K562 (cell line): ENCODE data around the gene SV2C. TPM values are rescaled to one million over a fixed set of nuclear protein-coding genes. Genes with fewer than 3 reads are reported as not detected.

Experiments
- ARID4B ChIP-seq: sonication (generic); formaldehyde crosslinking; IDR thresholded peaks from 2 replicates; pipeline ENCODE4 v1.8.0; 2022; ENCODE audit warnings: mild to moderate bottlenecking, missing genetic modification reagents
- CC2D1A ChIP-seq: fragments of 450-650 bp; IDR thresholded peaks from 2 replicates; pipeline ENCODE4 v1.6.1; 2017; ENCODE audit warnings: mild to moderate bottlenecking
- DMBX1 ChIP-seq: fragments of 250-450 bp; sonication (Bioruptor Pico); IDR thresholded peaks from 2 replicates; pipeline ENCODE4 v1.8.0; 2022; ENCODE audit warnings: inconsistent platforms, mild to moderate bottlenecking, moderate library complexity, borderline replicate concordance
- FOXK2 ChIP-seq, 2 experiments: fragments of 450-650 bp; IDR thresholded peaks in 1 of 2; conservative IDR thresholded peaks in 1 of 2; 2 replicates each; pipeline ENCODE4 v1.6.1; 2016; ENCODE audit warnings: low read depth in 2 of 2, mild to moderate bottlenecking in 1 of 2
- GTF2B ChIP-seq: IDR thresholded peaks from 2 replicates; pipeline ENCODE4 v1.6.1; 2011; ENCODE audit not compliant: insufficient read length; ENCODE audit errors: extremely low read depth
- HCFC1 ChIP-seq: IDR thresholded peaks from 2 replicates; pipeline ENCODE4 v1.6.1; 2012; ENCODE audit warnings: low read depth, low read length, improper control_type of control experiment
- KLF6 ChIP-seq: fragments of 250-450 bp; sonication (Bioruptor Pico); IDR thresholded peaks from 2 replicates; pipeline ENCODE4 v1.4.0; 2020; ENCODE audit warnings: mild to moderate bottlenecking, moderate library complexity, borderline replicate concordance
- MNT ChIP-seq, 2 experiments: fragments of 450-650 bp; conservative IDR thresholded peaks; 2 replicates each; pipeline ENCODE4 v1.6.1; 2017; ENCODE audit warnings: mild to moderate bottlenecking in 2 of 2, moderate library complexity in 2 of 2
- NUFIP1 ChIP-seq: fragments of 450-650 bp; IDR thresholded peaks from 2 replicates; pipeline ENCODE4 v1.6.1; 2018; ENCODE audit not compliant: partially characterized antibody
- SMAD4 ChIP-seq: fragments of 250-450 bp; sonication (Bioruptor Pico); conservative IDR thresholded peaks from 2 replicates; pipeline ENCODE4 v1.8.0; 2021; ENCODE audit warnings: inconsistent platforms, mild to moderate bottlenecking, moderate library complexity
- XRCC5 ChIP-seq: fragments of 200-400 bp; formaldehyde crosslinking; IDR thresholded peaks from 2 replicates; pipeline ENCODE4 v1.6.1; 2017; ENCODE audit warnings: low read depth, mild to moderate bottlenecking, low read length
- YBX1 ChIP-seq: fragments of 450-650 bp; IDR thresholded peaks from 2 replicates; pipeline ENCODE4 v1.7.1; 2016; ENCODE audit warnings: mild to moderate bottlenecking
- ZNF586 ChIP-seq: fragments of 450-650 bp; formaldehyde crosslinking; conservative IDR thresholded peaks from 2 replicates; pipeline ENCODE4 v1.4.0; 2020; ENCODE audit warnings: mild to moderate bottlenecking, moderate library complexity
- ZNF592 ChIP-seq: fragments of 450-650 bp; IDR thresholded peaks from 2 replicates; pipeline ENCODE4 v1.6.1; 2017; ENCODE audit warnings: antibody characterized with exemption, mild to moderate bottlenecking
- polyA plus RNA-seq, 8 experiments: library from polyadenylated mRNA; depleted of rRNA in 4 of 8; stranded (reverse) in 5 of 8; unstranded in 3 of 8; fragments of >200 nt; fragmentation: Nextera tagmentation in 2 of 8; fragmentation: Illumina TruSeq in 1 of 8; extraction: Ambion mirVana in 2 of 8; extraction: Trizol in 1 of 8; gene quantifications; 2 replicates each; pipeline versions ENCODE4 v1.2.1 to v1.2.3, GENCODE V29; 2011 to 2014; ENCODE audit warnings: inconsistent platforms in 1 of 8, missing spikeins in 1 of 8
- total RNA-seq, 7 experiments: library from RNA; depleted of rRNA in 6 of 7; stranded (reverse); fragments of >200 nt in 6 of 7; fragmentation: Illumina TruSeq in 2 of 7; extraction: Trizol in 2 of 7; gene quantifications; 2 replicates each; pipeline versions ENCODE4 v1.2.1 to v1.2.3, GENCODE V29; 2011 to 2021; ENCODE audit warnings: low replicate concordance in 1 of 7

The SV2C gene
- total and polyA plus RNA-seq, 9 of the 15 experiments (the other 6 are each of a cell fraction or from before 2014, with no cell fraction given), result 0.05 TPM; not detected in 8

- TF ChIP-seq ARID4B (peak; percentile 51; the same call in 1 of the 2 replicates), XRCC5 (peak; percentile 87), ZNF586 (CRISPR knock-in tag) (no peak), FOXK2 (conservative IDR thresholded peaks at IDR 0.05 in 1 of 2, IDR thresholded peaks at IDR 0.05 in 1 of 2; ENCODE audit: low read depth in 2 of 2) (peak in 1 of 2 experiments; percentile 65; a peak in 3 of 4 replicates), HCFC1 (peak; percentile 5; the same call in 1 of the 2 replicates), SMAD4 (CRISPR knock-in tag) (peak; percentile 66), ZNF592 (peak; percentile 48), NUFIP1 (no peak), MNT (conservative IDR thresholded peaks at IDR 0.05) (peak; percentile 72 to 85), GTF2B (no peak), CC2D1A (no peak), KLF6 (no peak), YBX1 (no peak), DMBX1 (CRISPR knock-in tag) (no peak)
- TF ChIP-seq, all 486 proteins: peak for 129
Observed at GRCh38 chr5:76402886-76403765, 319.9 kb downstream of the SV2C start, which contains the start of gene IQGAP2 (continued).
